DOHH2 (cell line): Measurements from ENCODE around the gene LIN52.

Experiments
- CTCF ChIP-seq: fragments of 200-600 bp; sonication (generic); IDR thresholded peaks from one replicate; pipeline ENCODE4 v1.5.1; 2014; ENCODE audit warnings: antibody characterized with exemption, mild to moderate bottlenecking, low read depth, low read length; ENCODE audit not compliant: poor library complexity, severe bottlenecking
- EZH2phosphoT487 ChIP-seq: fragments of 200-600 bp; sonication (generic); IDR thresholded peaks from 2 replicates; pipeline ENCODE4 v1.6.1; 2017; ENCODE audit warnings: borderline replicate concordance, mild to moderate bottlenecking, antibody characterized with exemption, low read length, moderate library complexity, mixed read lengths

- TF ChIP-seq CTCF (peak; percentile 74), EZH2phosphoT487 (no peak)
Measured at GRCh38 chr14:74038020-74038859, 46.5 kb upstream of the LIN52 start.
